Measurements from ENCODE around the gene RPS6KB2.

- no peak for TF ChIP-seq EZH2 (IDR thresholded peaks at IDR 0.05; ENCODE audit: low read length)
- TF ChIP-seq, protein P1, sequence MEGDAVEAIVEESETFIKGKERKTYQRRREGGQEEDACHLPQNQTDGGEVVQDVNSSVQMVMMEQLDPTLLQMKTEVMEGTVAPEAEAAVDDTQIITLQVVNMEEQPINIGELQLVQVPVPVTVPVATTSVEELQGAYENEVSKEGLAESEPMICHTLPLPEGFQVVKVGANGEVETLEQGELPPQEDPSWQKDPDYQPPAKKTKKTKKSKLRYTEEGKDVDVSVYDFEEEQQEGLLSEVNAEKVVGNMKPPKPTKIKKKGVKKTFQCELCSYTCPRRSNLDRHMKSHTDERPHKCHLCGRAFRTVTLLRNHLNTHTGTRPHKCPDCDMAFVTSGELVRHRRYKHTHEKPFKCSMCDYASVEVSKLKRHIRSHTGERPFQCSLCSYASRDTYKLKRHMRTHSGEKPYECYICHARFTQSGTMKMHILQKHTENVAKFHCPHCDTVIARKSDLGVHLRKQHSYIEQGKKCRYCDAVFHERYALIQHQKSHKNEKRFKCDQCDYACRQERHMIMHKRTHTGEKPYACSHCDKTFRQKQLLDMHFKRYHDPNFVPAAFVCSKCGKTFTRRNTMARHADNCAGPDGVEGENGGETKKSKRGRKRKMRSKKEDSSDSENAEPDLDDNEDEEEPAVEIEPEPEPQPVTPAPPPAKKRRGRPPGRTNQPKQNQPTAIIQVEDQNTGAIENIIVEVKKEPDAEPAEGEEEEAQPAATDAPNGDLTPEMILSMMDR (optimal IDR thresholded peaks at IDR 0.05 in 1 of 3, IDR thresholded peaks at IDR 0.05 in 1 of 3, conservative IDR thresholded peaks at IDR 0.05 in 1 of 3; ENCODE audit: extremely low read depth in 1 of 3, insufficient read depth in 2 of 3, low read length in 3 of 3), result no peak
These were observed 7.5 kb upstream of the RPS6KB2 start for GRCh38 chr11:67420646-67421429.

All from keratinocyte (primary cell).